Tibial nerve (tissue), 4 donors: ENCODE data around the gene NRXN3. TPM values are rescaled to one million over a fixed set of nuclear protein-coding genes. Genes with fewer than 3 reads are reported as not detected.

ENCODE experiments used
- DNase-seq, 2 donors: peaks; one replicate each; pipeline ENCODE4 v3.0.0-alpha.2; 2019; ENCODE audit warnings: low spot score in 2 of 2
- H3K27ac ChIP-seq, 4 donors: fragments of 200-600 bp; sonication (generic) in 3 of 4; one replicate each; pipeline ENCODE4 v1.5.1; 2017 to 2019; ENCODE audit warnings: mild to moderate bottlenecking in 1 of 4
- H3K27me3 ChIP-seq, 2 donors: fragments of 200-600 bp; sonication (generic) in 1 of 2; one replicate each; pipeline versions ENCODE4 v1.5.1 to v1.6.0; 2017 to 2019
- H3K36me3 ChIP-seq, 3 donors: fragments of 200-600 bp; sonication (generic); one replicate each; pipeline ENCODE4 v1.5.1; 2018 to 2019
- H3K4me1 ChIP-seq, 4 donors: fragments of 200-600 bp; sonication (generic) in 3 of 4; one replicate each; pipeline ENCODE4 v1.5.1; 2017 to 2019
- H3K4me3 ChIP-seq, 4 donors: fragments of 200-600 bp; sonication (generic) in 3 of 4; one replicate each; pipeline ENCODE4 v1.5.1; 2017 to 2019; ENCODE audit warnings: mild to moderate bottlenecking in 1 of 4, moderate library complexity in 1 of 4
- H3K9me3 ChIP-seq, 4 donors: fragments of 200-600 bp; sonication (generic) in 3 of 4; one replicate each; pipeline ENCODE4 v1.5.1; 2017 to 2019
- CTCF ChIP-seq, 5 experiments: fragments of 200-600 bp in 3 of 5; fragments of 450-650 bp in 2 of 5; sonication (generic) in 3 of 5; IDR thresholded peaks; one replicate each; pipeline ENCODE4 v1.5.1; 2016 to 2019; ENCODE audit warnings: antibody characterized with exemption in 5 of 5, mild to moderate bottlenecking in 3 of 5, moderate library complexity in 2 of 5
- EP300 ChIP-seq, 2 donors: sonication (generic); formaldehyde crosslinking; IDR thresholded peaks; one replicate each; pipeline ENCODE4 v1.6.1; 2017; ENCODE audit warnings: antibody characterized with exemption in 2 of 2, mild to moderate bottlenecking in 1 of 2
- POLR2A ChIP-seq, 2 donors: fragments of 450-650 bp; IDR thresholded peaks; one replicate each; pipeline ENCODE4 v1.6.1; 2017; ENCODE audit warnings: antibody characterized with exemption in 2 of 2, mild to moderate bottlenecking in 2 of 2, moderate library complexity in 2 of 2
- WGBS, 2 donors: methylation state at CpG; one replicate each; pipeline ENCODE4 v1.1.5; 2018; 5-methylcytosine and 5-hydroxymethylcytosine counted together
- total RNA-seq, 4 donors: library from RNA; depleted of rRNA; stranded (reverse); fragments of >200 nt; gene quantifications; one replicate each; pipeline ENCODE4 v1.1.0, GENCODE V29; 2016

NRXN3 gene
- total RNA-seq, 4 donors from 2014 or later = 16.7 to 52.2 (median 19.7) TPM

- Histone ChIP-seq H3K27ac (no peak overlapping the region), H3K9me3 (no peaks in the 10 kb centered on the region), H3K36me3 (no peaks in the 10 kb centered on the region), H3K4me3 (no peak overlapping the region), H3K4me1 (no peaks in the 10 kb centered on the region), H3K27me3 (no peaks in the 10 kb centered on the region)
- 37 to 50% methylated on average over 4 of the region's 4 CpGs for WGBS, 2 donors
- no peak for TF ChIP-seq POLR2A (IDR thresholded peaks at IDR 0.05)
- DNase-seq = no peak
Measured at GRCh38 chr14:78704965-78705364, 534.8 kb downstream of the NRXN3 start.

- no peaks in the 10 kb centered on the region for H3K4me1 ChIP-seq
- H3K27me3 ChIP-seq = no peaks in the 10 kb centered on the region
- no peak overlapping the region for H3K4me3 ChIP-seq
- TF ChIP-seq EP300 (IDR thresholded peaks at IDR 0.05) (no peak), CTCF (IDR thresholded peaks at IDR 0.05) (no peak), POLR2A (IDR thresholded peaks at IDR 0.05) (no peak)
- no peak for DNase-seq
- no peaks in the 10 kb centered on the region for H3K9me3 ChIP-seq
- H3K27ac ChIP-seq = no peak overlapping the region
- H3K36me3 ChIP-seq = no peaks in the 10 kb centered on the region
Measured at GRCh38 chr14:78705989-78706388, 535.8 kb downstream of the NRXN3 start.

- TF ChIP-seq POLR2A (IDR thresholded peaks at IDR 0.05) (no peak), EP300 (IDR thresholded peaks at IDR 0.05) (no peak), CTCF (IDR thresholded peaks at IDR 0.05) (no peak)
- no peak for DNase-seq
- H3K9me3 ChIP-seq = no peaks in the 10 kb centered on the region
- 50 to 54% methylated on average over 5 of the region's 5 CpGs for WGBS, 2 donors
- no peaks in the 10 kb centered on the region for H3K4me1 ChIP-seq
- H3K27me3 ChIP-seq = no peaks in the 10 kb centered on the region
- H3K36me3 ChIP-seq = no peaks in the 10 kb centered on the region
- H3K4me3 ChIP-seq = no peak overlapping the region
- no peak overlapping the region for H3K27ac ChIP-seq
Measured at GRCh38 chr14:78709795-78710557, 539.8 kb downstream of the NRXN3 start.

GRCh38 chr14:78710963-78711362, 540.8 kb downstream of the NRXN3 start:
- DNase-seq = no peak
- Histone ChIP-seq H3K4me1 (no peaks in the 10 kb centered on the region), H3K27ac (no peak overlapping the region), H3K36me3 (no peaks in the 10 kb centered on the region), H3K4me3 (no peak overlapping the region), H3K9me3 (no peaks in the 10 kb centered on the region), H3K27me3 (no peaks in the 10 kb centered on the region)
- 60 to 64% methylated on average over 4 of the region's 4 CpGs for WGBS, 2 donors
- TF ChIP-seq POLR2A (IDR thresholded peaks at IDR 0.05) (no peak), EP300 (IDR thresholded peaks at IDR 0.05) (no peak), CTCF (IDR thresholded peaks at IDR 0.05) (no peak)

- no peaks in the 10 kb centered on the region for H3K4me1 ChIP-seq
- H3K4me3 ChIP-seq = no peak overlapping the region
- H3K27me3 ChIP-seq = no peaks in the 10 kb centered on the region
- TF ChIP-seq CTCF (IDR thresholded peaks at IDR 0.05) = no peak
- TF ChIP-seq EP300 (IDR thresholded peaks at IDR 0.05) = no peak
- TF ChIP-seq POLR2A (IDR thresholded peaks at IDR 0.05) = no peak
- DNase-seq = no peak
- H3K9me3 ChIP-seq = no peaks in the 10 kb centered on the region
- H3K27ac ChIP-seq = no peak overlapping the region
- H3K36me3 ChIP-seq = no peaks in the 10 kb centered on the region
Measured at GRCh38 chr14:78713716-78714115, 543.5 kb downstream of the NRXN3 start.
